Endothelial cell (in vitro differentiated cells): ENCODE data around the gene SURF2. TPM values are rescaled to one million over a fixed set of nuclear protein-coding genes. Genes with fewer than 3 reads are reported as not detected.
"Not testable (repeated sequence)": the region's sequence is repeated elsewhere in the genome, so short reads cannot be mapped to it uniquely, and the experiment has no call there.

Source experiments
- DNase-seq: peaks from one replicate; pipeline ENCODE4 v3.0.0; 2021; ENCODE audit warnings: low spot score
- H3K27ac Mint-ChIP-seq: one replicate; pipeline ENCODE4 v1.8.0; 2021; ENCODE audit warnings: mixed read lengths, inconsistent platforms; ENCODE audit not compliant: unreplicated experiment
- H3K27me3 Mint-ChIP-seq: one replicate; pipeline ENCODE4 v1.8.0; 2021; ENCODE audit warnings: mild to moderate bottlenecking, moderate library complexity, mixed read lengths, inconsistent platforms; ENCODE audit not compliant: unreplicated experiment
- H3K36me3 Mint-ChIP-seq: one replicate; pipeline ENCODE4 v1.8.0; 2021; ENCODE audit warnings: mild to moderate bottlenecking, low read depth, mixed read lengths, inconsistent platforms; ENCODE audit not compliant: unreplicated experiment
- H3K4me1 Mint-ChIP-seq: one replicate; pipeline ENCODE4 v1.8.0; 2021; ENCODE audit warnings: mild to moderate bottlenecking, mixed read lengths, inconsistent platforms; ENCODE audit not compliant: unreplicated experiment
- H3K4me3 Mint-ChIP-seq: one replicate; pipeline ENCODE4 v1.8.0; 2021; ENCODE audit warnings: mild to moderate bottlenecking, mixed read lengths, inconsistent platforms; ENCODE audit not compliant: unreplicated experiment
- H3K9me3 Mint-ChIP-seq: one replicate; pipeline ENCODE4 v1.8.0; 2021; ENCODE audit warnings: mixed read lengths, inconsistent platforms; ENCODE audit not compliant: unreplicated experiment
- total RNA-seq: library from RNA; stranded (reverse); fragmentation: NEBNext Ultra II Directional; extraction: Animal tissue kit (Norgen Biotek cat#: 25700); gene quantifications from one replicate; pipeline ENCODE4 v1.2.1, GENCODE V29; 2021; ENCODE audit not compliant: unreplicated experiment
- TF ChIP-seq, protein P1 (sequence below): fragments of 200-600 bp; sonication (generic); IDR thresholded peaks from one replicate; pipeline ENCODE4 v1.5.0; 2021; ENCODE audit warnings: antibody characterized with exemption; ENCODE audit not compliant: unreplicated experiment

SURF2 gene
- total RNA-seq, 1 donor from 2014 or later: 11.9 TPM

DNA sequence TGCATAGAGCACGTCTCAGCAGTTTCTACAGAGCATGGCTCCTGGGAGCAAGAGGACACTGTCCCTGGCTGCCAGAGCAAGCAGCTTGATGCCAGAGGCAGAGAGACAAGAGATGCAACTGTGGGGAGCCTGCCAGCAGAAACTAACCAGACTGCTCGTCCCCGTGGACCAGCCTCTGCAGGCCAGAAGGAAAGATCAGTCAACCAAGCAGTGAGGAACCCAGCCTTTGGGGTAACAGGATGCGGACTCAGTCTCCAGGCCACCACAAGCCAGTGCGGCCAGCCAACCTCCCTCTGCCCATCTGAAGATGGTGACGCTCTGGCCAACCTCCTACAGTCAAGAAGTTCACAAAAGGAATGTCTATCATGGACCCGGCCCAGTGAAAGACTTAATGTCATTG lies 15.8 kb downstream of the SURF2 start:
- Mint-ChIP-seq H3K27me3 (peaks cover 14% of the 10 kb centered on the region), H3K4me3 (peak overlapping the region; percentile 23), H3K4me1 (peaks cover 8% of the 10 kb centered on the region), H3K27ac (no peak overlapping the region), H3K9me3 (no peaks in the 10 kb centered on the region), H3K36me3 (peaks cover 19% of the 10 kb centered on the region)
- TF ChIP-seq, protein P1, sequence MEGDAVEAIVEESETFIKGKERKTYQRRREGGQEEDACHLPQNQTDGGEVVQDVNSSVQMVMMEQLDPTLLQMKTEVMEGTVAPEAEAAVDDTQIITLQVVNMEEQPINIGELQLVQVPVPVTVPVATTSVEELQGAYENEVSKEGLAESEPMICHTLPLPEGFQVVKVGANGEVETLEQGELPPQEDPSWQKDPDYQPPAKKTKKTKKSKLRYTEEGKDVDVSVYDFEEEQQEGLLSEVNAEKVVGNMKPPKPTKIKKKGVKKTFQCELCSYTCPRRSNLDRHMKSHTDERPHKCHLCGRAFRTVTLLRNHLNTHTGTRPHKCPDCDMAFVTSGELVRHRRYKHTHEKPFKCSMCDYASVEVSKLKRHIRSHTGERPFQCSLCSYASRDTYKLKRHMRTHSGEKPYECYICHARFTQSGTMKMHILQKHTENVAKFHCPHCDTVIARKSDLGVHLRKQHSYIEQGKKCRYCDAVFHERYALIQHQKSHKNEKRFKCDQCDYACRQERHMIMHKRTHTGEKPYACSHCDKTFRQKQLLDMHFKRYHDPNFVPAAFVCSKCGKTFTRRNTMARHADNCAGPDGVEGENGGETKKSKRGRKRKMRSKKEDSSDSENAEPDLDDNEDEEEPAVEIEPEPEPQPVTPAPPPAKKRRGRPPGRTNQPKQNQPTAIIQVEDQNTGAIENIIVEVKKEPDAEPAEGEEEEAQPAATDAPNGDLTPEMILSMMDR: no peak
- no peak for DNase-seq

DNA sequence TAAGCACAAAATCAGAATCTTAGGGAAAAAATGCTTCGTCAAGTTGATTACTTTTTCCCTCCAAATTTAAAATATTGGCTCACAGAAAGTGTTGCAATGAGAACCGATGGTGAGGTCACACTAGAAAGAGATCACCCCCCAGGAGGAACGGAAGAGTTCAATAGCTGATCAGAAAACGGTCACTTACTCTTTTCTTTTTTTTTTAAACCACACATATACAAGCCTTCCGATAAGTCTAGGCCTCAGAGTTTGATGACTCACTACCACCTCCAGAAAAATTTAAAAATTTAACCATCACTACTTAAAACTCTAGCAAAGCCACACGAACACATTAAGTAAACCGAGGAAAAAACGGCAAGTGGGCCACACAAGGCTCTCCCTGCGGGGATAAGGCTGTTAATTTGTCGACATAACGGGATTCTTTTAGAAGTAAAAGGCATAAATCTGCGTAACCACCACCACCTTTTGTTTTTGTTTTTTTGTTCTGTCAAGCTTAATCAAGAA lies 18.3 kb downstream of the SURF2 start:
- Mint-ChIP-seq H3K27ac (peak overlapping the region; percentile 97), H3K36me3 (peaks cover 12% of the 10 kb centered on the region), H3K27me3 (peaks cover 14% of the 10 kb centered on the region), H3K9me3 (no peaks in the 10 kb centered on the region), H3K4me1 (peaks cover 13% of the 10 kb centered on the region), H3K4me3 (peak overlapping the region; percentile 99)
- TF ChIP-seq, protein P1: no peak
- DNase-seq: no peak

DNA sequence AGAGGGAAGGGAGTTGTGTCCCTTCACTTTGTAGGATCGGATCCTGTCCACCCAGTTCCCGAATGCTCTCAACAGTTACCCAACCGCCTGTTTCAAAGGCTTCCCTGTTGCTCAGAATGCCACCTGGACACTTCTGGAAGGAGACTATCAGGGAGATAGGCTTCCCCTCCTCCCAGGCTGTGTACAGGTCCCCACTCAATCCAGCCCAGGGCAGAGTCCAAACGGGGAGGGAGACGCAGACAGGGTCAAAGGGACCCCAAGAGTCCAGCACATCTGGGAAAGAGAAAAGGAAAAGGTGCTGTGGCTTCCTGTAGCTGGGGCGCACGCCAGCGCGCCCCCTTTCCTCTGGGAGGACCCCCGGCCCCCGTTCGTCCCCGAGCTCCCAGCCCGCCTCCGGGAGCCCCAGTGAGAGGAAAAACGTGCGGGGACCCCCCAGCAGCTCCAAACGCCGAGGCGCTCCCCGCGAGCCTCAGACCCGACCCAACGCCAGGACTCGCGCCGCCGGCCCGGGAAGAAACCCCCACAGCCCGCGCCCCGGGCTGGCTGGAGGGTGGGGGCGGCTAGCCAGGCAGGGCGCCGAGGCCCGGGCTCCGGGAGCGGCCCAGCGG lies 18.9 kb downstream of the SURF2 start:
- Mint-ChIP-seq H3K27ac (peak overlapping the region; percentile 97), H3K4me1 (peaks cover 13% of the 10 kb centered on the region), H3K36me3 (peaks cover 7% of the 10 kb centered on the region), H3K4me3 (peak overlapping the region; percentile 99), H3K27me3 (peaks cover 11% of the 10 kb centered on the region), H3K9me3 (no peaks in the 10 kb centered on the region)
- DNase-seq: peak; percentile 36
- TF ChIP-seq, protein P1: no peak

DNA sequence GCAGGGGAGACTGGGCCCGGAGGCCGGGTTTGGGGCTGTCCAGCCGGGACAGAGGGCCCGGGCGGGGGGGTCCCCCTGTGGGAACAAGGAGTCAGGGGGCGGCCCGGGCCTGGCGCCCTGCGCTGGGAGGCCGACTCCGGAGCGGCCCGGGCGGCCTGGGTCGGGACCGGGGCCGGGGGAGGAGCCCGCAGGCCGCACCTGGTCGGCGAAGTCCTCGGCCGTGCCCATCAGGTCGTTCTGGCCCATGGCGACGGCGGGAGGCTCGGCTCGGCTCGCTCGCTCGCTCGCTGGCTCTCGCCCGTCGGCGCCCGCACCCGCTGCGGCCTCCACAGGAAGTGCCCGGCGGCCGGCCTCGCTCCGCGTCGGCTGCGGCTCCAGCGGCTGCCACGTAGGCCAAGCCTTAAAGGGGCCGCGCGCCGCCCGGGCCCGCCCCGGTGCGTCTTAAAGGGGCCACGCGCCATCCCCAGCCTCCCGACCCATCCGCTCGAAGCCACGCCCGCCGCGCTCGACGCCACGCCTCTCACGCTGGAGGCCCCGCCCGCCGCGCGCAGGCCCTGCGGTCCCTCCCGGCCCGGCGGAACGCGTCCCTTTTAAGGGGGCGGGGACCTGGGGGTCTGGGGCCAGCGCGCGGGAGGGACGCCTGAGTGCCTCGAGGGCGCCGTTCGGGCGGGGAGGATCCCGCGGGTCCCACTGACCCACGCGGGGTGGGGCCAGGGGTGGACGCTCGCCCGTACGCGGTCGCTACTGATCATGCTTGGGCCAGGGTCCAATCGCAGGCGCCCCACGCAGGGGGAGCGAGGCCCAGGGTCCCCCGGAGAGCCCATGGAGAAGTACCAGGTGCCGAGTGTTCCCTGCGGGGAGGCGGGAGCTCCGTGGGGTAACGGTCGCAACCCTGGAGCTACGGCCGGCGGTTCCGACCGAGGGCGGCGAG lies 19.6 kb downstream of the SURF2 start, which contains the start of the genes STKLD1 and SURF4:
Gene STKLD1 (plus strand): TSS at position 643 of the 931 bp plus-strand sequence. CDS start 108 bp downstream, at position 751.
Gene SURF4 (minus strand): TSS at position 337 of the 931 bp plus-strand sequence. CDS start 91 bp downstream, at position 246.
- H3K9me3 Mint-ChIP-seq: no peaks in the 10 kb centered on the region
- peak; percentile 97 for DNase-seq
- TF ChIP-seq, protein P1: no peak
- H3K36me3 Mint-ChIP-seq: peaks cover 5% of the 10 kb centered on the region
- H3K27ac Mint-ChIP-seq: peak within 1 kb of the TSS; percentile 97
- peaks cover 13% of the 10 kb centered on the region for H3K4me1 Mint-ChIP-seq
- peaks cover 8% of the 10 kb centered on the region for H3K27me3 Mint-ChIP-seq
- peak within 1 kb of the TSS; percentile 99 for H3K4me3 Mint-ChIP-seq

DNA sequence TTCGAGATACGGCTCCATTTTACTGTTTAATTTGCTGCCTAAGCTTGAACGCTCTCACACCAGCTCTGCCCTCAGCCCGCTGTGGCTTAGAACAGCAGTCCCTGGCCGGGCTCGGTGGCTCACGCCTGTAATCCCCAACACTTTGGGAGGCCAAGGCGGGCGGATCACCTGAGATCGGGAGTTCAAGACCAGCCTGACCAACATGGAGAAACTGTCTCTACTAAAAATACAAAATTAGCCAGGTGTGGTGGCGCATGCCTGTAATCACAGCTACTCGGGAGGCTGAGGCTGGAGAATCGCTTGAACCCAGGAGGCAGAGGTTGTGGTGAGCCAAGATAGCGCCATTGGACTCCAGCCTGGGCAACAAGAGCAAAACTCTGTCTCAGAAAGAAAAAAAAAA lies 20.9 kb downstream of the SURF2 start:
- H3K9me3 Mint-ChIP-seq, DNase-seq, H3K27me3 Mint-ChIP-seq, H3K36me3 Mint-ChIP-seq: not testable (repeated sequence)
- H3K27ac Mint-ChIP-seq: peak overlapping the region; percentile 61
- H3K4me3 Mint-ChIP-seq: peak overlapping the region; percentile 85
- H3K4me1 Mint-ChIP-seq: peaks cover 13% of the 10 kb centered on the region
